DND-41 (cell line): ENCODE data around the gene MYOZ1.

Experiments used
- CTCF ChIP-seq: IDR thresholded peaks from 2 replicates; pipeline ENCODE4 v1.5.1; 2012; ENCODE audit warnings: borderline replicate concordance, low read length, moderate library complexity, mild to moderate bottlenecking; ENCODE audit not compliant: poor library complexity, severe bottlenecking; ENCODE audit errors: extremely low read depth
- EZH2 ChIP-seq: IDR thresholded peaks from 3 replicates; pipeline ENCODE4 v1.6.1; 2012; ENCODE audit warnings: borderline replicate concordance, low read depth, mild to moderate bottlenecking, moderate library complexity, low read length, inconsistent platforms; ENCODE audit not compliant: severe bottlenecking

GRCh38 chr10:73614720-73615119 is 26.6 kb downstream of the MYOZ1 start:
- TF ChIP-seq EZH2 (no peak), CTCF (no peak)
